Measurements from ENCODE around the gene ENTHD1.

DNA sequence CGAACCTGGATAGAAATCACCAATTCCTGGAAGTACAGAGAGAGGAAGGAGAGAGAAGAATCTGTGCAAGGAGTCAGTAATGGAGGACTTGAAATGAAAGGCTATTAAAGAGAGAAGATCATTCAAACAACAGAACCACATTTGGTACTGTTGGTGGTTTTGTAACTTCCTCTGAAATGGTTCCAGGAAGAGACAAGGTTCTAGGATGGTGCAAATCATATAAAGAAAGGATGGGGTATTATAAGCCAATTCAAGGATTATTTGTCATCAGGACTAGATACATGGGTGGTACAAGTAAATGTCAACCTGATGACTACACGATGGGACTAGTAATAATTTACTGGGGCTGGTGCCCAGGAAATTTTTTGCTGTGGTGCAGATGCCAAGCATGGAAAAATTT is 37.7 kb upstream of the ENTHD1 start:
- TF ChIP-seq, protein P1, sequence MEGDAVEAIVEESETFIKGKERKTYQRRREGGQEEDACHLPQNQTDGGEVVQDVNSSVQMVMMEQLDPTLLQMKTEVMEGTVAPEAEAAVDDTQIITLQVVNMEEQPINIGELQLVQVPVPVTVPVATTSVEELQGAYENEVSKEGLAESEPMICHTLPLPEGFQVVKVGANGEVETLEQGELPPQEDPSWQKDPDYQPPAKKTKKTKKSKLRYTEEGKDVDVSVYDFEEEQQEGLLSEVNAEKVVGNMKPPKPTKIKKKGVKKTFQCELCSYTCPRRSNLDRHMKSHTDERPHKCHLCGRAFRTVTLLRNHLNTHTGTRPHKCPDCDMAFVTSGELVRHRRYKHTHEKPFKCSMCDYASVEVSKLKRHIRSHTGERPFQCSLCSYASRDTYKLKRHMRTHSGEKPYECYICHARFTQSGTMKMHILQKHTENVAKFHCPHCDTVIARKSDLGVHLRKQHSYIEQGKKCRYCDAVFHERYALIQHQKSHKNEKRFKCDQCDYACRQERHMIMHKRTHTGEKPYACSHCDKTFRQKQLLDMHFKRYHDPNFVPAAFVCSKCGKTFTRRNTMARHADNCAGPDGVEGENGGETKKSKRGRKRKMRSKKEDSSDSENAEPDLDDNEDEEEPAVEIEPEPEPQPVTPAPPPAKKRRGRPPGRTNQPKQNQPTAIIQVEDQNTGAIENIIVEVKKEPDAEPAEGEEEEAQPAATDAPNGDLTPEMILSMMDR (IDR thresholded peaks at IDR 0.05; ENCODE audit: control extremely low read depth in 1 of 3, insufficient read depth in 1 of 3, low read depth in 1 of 3, low read length in 3 of 3) = no peak
- TF ChIP-seq POLR2AphosphoS5 (IDR thresholded peaks at IDR 0.05; ENCODE audit: low read depth, low read length) = no peak
- TF ChIP-seq, protein P2, sequence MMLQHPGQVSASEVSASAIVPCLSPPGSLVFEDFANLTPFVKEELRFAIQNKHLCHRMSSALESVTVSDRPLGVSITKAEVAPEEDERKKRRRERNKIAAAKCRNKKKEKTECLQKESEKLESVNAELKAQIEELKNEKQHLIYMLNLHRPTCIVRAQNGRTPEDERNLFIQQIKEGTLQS (IDR thresholded peaks at IDR 0.05; ENCODE audit: insufficient read depth, low read depth, low read length) = no peak
- no peak for TF ChIP-seq ZNF274 (IDR thresholded peaks at IDR 0.05; ENCODE audit: borderline replicate concordance, extremely low read depth, low read length)
- TF ChIP-seq TAF7 (optimal IDR thresholded peaks at IDR 0.05; ENCODE audit: borderline replicate concordance, low read depth, low read length) = no peak
- TF ChIP-seq EP300 (IDR thresholded peaks at IDR 0.05; ENCODE audit: borderline replicate concordance in 1 of 2, low read depth in 2 of 2, low read length in 2 of 2) = no peak
- TF ChIP-seq JUND (IDR thresholded peaks at IDR 0.05; ENCODE audit: low read length) = no peak
- TF ChIP-seq, protein P3, sequence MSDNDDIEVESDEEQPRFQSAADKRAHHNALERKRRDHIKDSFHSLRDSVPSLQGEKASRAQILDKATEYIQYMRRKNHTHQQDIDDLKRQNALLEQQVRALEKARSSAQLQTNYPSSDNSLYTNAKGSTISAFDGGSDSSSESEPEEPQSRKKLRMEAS (IDR thresholded peaks at IDR 0.05) = no peak
- TF ChIP-seq RXRA (IDR thresholded peaks at IDR 0.05; ENCODE audit: insufficient read depth, low read depth, low read length) = no peak
- no peak for TF ChIP-seq HDAC6 (IDR thresholded peaks at IDR 0.05; ENCODE audit: low read depth, low read length)
- no peak for TF ChIP-seq PHF8 (conservative IDR thresholded peaks at IDR 0.05; ENCODE audit: low read depth, low read length)

Measured in H1 (cell line).